Osteocyte (in vitro differentiated cells): ENCODE results near the gene EVA1C. TPM values are rescaled to one million over a fixed set of nuclear protein-coding genes. Genes with fewer than 3 reads are reported as not detected.
"Not testable (repeated sequence)": the region's sequence is repeated elsewhere in the genome, so short reads cannot be mapped to it uniquely, and the experiment has no call there.

Experiments
- DNase-seq: peaks from one replicate; pipeline ENCODE4 v3.0.0; 2021; ENCODE audit warnings: mixed read lengths; ENCODE audit not compliant: unreplicated experiment; ENCODE audit errors: extremely low spot score
- H3K27ac Mint-ChIP-seq: one replicate; pipeline ENCODE4 v1.8.0; 2021; ENCODE audit warnings: mild to moderate bottlenecking, mixed read lengths; ENCODE audit not compliant: unreplicated experiment
- H3K27me3 Mint-ChIP-seq: one replicate; pipeline ENCODE4 v1.8.0; 2021; ENCODE audit warnings: mixed read lengths; ENCODE audit not compliant: unreplicated experiment
- H3K36me3 Mint-ChIP-seq: one replicate; pipeline ENCODE4 v1.8.0; 2021; ENCODE audit warnings: mixed read lengths; ENCODE audit not compliant: unreplicated experiment
- H3K4me1 Mint-ChIP-seq: one replicate; pipeline ENCODE4 v1.8.0; 2021; ENCODE audit warnings: mixed read lengths; ENCODE audit not compliant: unreplicated experiment
- H3K4me3 Mint-ChIP-seq: one replicate; pipeline ENCODE4 v1.8.0; 2021; ENCODE audit warnings: mild to moderate bottlenecking, moderate library complexity, mixed read lengths; ENCODE audit not compliant: unreplicated experiment
- H3K9me3 Mint-ChIP-seq: one replicate; pipeline ENCODE4 v1.8.0; 2021; ENCODE audit warnings: mixed read lengths; ENCODE audit not compliant: unreplicated experiment
- total RNA-seq: library from RNA; stranded (reverse); gene quantifications from 2 replicates; pipeline ENCODE4 v1.2.1, GENCODE V29; 2021
- TF ChIP-seq, protein P1 (sequence below): fragments of 200-600 bp; sonication (generic); IDR thresholded peaks from 2 replicates; pipeline ENCODE4 v1.5.0; 2021; ENCODE audit warnings: antibody characterized with exemption, mild to moderate bottlenecking, moderate library complexity

Gene EVA1C
- total RNA-seq, 1 donor from 2014 or later, result 3.0 TPM

DNA sequence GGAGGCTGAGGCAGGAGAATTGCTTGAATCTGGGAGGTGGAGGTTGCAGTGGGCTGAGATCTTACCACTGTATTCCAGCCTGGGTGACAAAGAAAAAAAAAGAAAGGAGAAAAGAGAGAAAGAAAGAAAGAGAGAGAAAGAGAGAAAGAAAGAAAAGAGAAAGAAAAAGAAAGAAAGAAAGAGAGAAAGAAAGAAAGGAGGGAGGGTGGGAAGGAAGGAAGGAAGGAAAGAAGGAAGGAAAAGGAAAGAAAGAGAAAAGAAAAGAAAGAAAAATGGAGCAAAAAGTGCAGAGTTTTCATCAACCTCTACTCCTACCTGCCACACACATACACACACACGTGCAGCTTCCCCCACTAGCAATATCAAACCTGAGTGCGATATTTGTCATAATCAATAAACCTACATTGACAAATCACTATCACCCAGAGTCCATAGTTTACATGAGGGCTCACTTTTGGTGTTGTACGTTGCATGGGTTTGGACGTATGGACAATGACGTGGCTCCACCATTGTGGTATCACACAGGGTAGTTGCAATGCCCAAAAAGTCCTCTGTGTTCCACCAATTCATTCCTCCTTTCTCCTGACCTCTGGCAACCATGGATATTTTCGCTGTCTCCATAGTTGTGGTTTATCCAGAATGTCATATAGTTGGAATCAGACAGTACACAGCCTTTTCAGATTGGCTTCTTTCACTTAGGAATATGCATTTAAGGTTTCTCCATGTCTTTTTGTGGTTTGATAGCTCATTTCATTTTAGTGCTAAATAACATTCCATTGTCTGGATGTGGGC, 36.5 kb downstream of the EVA1C start:
- Mint-ChIP-seq H3K9me3 (peaks cover 7% of the 10 kb centered on the region), H3K4me1 (no peaks in the 10 kb centered on the region), H3K36me3 (no peaks in the 10 kb centered on the region), H3K27me3 (peaks cover 14% of the 10 kb centered on the region), H3K27ac (no peak overlapping the region), H3K4me3 (no peak overlapping the region)
- TF ChIP-seq, protein P1, sequence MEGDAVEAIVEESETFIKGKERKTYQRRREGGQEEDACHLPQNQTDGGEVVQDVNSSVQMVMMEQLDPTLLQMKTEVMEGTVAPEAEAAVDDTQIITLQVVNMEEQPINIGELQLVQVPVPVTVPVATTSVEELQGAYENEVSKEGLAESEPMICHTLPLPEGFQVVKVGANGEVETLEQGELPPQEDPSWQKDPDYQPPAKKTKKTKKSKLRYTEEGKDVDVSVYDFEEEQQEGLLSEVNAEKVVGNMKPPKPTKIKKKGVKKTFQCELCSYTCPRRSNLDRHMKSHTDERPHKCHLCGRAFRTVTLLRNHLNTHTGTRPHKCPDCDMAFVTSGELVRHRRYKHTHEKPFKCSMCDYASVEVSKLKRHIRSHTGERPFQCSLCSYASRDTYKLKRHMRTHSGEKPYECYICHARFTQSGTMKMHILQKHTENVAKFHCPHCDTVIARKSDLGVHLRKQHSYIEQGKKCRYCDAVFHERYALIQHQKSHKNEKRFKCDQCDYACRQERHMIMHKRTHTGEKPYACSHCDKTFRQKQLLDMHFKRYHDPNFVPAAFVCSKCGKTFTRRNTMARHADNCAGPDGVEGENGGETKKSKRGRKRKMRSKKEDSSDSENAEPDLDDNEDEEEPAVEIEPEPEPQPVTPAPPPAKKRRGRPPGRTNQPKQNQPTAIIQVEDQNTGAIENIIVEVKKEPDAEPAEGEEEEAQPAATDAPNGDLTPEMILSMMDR, result no peak
- DNase-seq, result no peak

DNA sequence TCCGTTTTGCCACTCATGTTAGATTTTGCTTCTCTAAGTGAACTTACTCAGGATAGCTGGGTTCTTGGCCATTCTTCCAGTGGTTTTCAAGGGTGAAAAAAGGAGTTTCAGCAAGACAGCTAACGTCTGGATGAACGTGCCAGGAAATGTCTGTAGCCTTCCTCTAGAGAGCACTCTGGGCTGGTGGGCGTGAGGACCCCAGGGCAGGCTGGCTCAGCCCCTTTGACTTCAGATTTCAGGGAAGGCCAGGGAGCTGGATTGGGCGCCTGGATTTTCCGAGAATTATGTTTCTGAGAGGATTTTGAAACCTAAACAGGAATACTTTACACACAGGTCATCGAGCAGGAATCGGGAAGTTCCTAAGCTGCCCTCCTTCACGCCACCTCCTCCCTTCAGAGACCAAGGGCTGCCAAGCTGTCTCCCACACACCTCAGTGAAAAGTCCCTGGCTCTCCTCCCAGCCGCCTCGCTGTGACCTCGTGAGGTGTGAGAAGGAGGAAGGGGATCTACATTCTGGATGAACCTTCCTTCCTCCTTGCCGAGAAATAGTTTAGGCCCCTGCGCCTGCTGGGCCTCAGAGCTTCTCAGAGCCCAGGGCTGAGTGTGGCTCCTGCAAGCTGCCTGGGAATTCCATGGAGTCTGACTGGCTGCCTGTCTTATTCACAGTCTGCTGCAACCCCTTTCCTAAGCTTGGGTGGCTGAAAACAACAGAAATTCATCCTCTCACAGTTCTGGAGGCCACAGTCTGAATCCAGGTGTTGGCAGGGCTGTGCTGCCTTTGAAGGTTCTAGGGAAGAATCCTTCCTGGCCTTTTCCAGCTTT, 38.6 kb downstream of the EVA1C start:
- not testable (repeated sequence) for H3K4me1 Mint-ChIP-seq, H3K9me3 Mint-ChIP-seq, H3K4me3 Mint-ChIP-seq, H3K27ac Mint-ChIP-seq, H3K27me3 Mint-ChIP-seq, H3K36me3 Mint-ChIP-seq, DNase-seq

DNA sequence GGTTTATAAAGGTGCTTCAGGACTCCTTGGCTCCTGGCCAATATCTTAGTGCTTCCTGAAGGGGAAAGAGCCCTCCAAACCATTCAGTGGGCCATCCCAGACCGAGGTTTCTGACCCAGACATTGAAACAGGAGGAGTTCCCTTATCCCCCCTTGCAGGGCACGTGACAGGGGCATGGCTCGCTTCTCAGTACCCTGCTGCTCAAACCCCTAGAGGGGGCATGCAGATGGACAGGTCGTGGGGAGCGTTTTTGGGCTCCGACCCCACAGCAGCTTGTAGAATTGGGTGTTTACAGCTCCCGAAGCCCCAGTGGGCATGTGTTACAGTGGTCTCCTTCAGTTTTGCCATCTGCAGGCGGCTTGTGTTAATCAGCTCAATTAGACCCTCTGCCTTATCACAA, 39.7 kb downstream of the EVA1C start:
- H3K4me3 Mint-ChIP-seq, DNase-seq: not testable (repeated sequence)

GRCh38 chr21:32452641-32453040, 40.1 kb downstream of the EVA1C start:
- no peaks in the 10 kb centered on the region for H3K36me3 Mint-ChIP-seq
- TF ChIP-seq, protein P1, result no peak

More for the DNA sequence above, 39.7 kb downstream of the EVA1C start:
- not testable (repeated sequence) for H3K27me3 Mint-ChIP-seq, H3K27ac Mint-ChIP-seq, H3K9me3 Mint-ChIP-seq, H3K36me3 Mint-ChIP-seq, H3K4me1 Mint-ChIP-seq

GRCh38 chr21:32455548-32455947, 43.0 kb downstream of the EVA1C start:
- Mint-ChIP-seq H3K9me3 (peaks cover 5% of the 10 kb centered on the region), H3K27me3 (no peaks in the 10 kb centered on the region), H3K4me3 (no peak overlapping the region), H3K27ac (no peak overlapping the region), H3K4me1 (peaks cover 10% of the 10 kb centered on the region), H3K36me3 (no peaks in the 10 kb centered on the region)
- no peak for DNase-seq
- TF ChIP-seq, protein P1, result no peak

More at GRCh38 chr21:32452641-32453040, 40.1 kb downstream of the EVA1C start:
- no peak for DNase-seq
- H3K4me1 Mint-ChIP-seq, result peaks cover 9% of the 10 kb centered on the region
- H3K4me3 Mint-ChIP-seq, result no peak overlapping the region
- peaks cover 5% of the 10 kb centered on the region for H3K9me3 Mint-ChIP-seq
- H3K27ac Mint-ChIP-seq, result no peak overlapping the region
- no peaks in the 10 kb centered on the region for H3K27me3 Mint-ChIP-seq

DNA sequence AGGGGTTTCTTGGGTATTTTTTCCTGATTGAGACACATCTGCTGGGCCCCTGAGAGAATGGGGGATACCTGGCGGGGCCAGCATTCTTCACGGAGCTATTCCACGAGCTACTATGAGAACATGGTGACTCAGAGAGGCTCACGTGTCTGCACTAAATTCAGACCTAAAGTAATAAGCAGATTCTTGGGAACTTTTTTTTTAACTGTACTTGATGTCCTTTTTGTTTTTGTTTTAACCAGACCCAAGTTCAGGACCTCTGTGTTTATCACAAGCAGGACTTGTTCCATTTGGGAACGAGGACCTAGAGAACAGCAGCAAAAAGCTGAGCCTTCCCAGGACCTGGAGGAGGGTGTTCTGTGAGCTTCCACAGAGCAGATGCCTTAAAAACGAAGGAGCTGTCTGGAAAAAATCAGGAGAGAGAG, 44.0 kb downstream of the EVA1C start:
- TF ChIP-seq, protein P1, result no peak
- peaks cover 10% of the 10 kb centered on the region for H3K4me1 Mint-ChIP-seq
- no peak overlapping the region for H3K4me3 Mint-ChIP-seq
- H3K27ac Mint-ChIP-seq, result no peak overlapping the region
- H3K9me3 Mint-ChIP-seq, result peaks cover 5% of the 10 kb centered on the region
- no peak for DNase-seq
- H3K27me3 Mint-ChIP-seq, result no peaks in the 10 kb centered on the region
- no peaks in the 10 kb centered on the region for H3K36me3 Mint-ChIP-seq
